ENCODE measurements around the gene SMOC1.
A peak's percentile ranks its signal among the peaks of the same experiment; 100 is the strongest.

SMOC1 gene

GRCh38 chr14:70050136-70050535, 170.9 kb downstream of the SMOC1 start:
- no peak for DNase-seq

GRCh38 chr14:70052990-70053389, 173.8 kb downstream of the SMOC1 start:
- peak; percentile 6 for DNase-seq

DNA sequence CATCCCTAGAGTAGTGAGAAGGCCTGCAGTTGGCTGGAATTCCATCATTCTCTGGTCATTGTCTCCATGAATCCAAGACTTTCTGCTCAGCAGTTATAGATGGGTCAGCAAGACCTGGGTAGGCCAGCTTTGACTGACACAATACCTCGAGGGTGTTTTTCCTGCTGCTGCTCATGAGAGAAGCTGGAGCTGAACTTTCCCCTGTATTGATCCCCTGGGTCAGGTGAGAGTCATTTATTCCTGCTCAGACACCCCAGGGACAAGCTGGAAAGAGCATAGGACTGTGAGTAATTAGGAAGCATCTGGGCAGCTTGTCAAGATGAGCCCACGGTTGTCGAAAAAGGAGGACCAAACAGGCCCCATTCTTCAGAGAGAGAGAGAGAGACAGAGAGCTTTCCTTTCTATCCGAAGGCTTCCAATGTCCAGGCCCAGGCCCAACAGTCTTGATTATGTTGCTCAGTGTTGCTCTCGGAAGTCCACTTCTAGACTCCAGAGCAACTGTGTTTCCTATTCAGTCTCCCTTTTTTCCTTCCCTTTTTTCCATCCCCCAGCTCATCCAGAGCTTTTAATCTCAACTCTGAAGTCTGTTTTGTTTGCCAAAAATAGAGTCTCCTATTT, 178.4 kb downstream of the SMOC1 start:
- no peak for DNase-seq

GRCh38 chr14:70059545-70059944, 180.3 kb downstream of the SMOC1 start:
- no peak for DNase-seq

DNA sequence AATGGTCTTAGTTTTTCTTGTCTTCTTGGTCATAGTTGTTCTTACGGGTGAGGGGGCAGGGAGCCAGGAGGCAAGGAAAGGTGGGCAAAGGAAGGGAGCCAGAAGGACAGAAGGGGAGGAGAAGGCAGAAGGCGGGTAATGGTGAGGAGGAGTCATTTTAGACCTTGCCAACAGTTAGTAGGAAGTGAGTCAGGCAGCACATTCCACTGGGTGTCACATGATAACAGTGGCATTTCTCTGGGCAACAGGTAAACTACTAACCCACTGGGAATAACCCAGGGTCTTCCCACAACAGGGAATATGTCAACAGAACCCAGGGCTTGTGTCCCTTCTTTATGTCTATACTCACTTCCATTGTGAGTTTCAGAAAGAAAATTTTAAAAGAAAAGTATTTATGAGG, 181.9 kb downstream of the SMOC1 start:
- DNase-seq, result no peak

GRCh38 chr14:70064136-70064865, 185.1 kb downstream of the SMOC1 start:
- DNase-seq, result no peak

GRCh38 chr14:70067810-70068209, 188.6 kb downstream of the SMOC1 start:
- no peak for DNase-seq

DNA sequence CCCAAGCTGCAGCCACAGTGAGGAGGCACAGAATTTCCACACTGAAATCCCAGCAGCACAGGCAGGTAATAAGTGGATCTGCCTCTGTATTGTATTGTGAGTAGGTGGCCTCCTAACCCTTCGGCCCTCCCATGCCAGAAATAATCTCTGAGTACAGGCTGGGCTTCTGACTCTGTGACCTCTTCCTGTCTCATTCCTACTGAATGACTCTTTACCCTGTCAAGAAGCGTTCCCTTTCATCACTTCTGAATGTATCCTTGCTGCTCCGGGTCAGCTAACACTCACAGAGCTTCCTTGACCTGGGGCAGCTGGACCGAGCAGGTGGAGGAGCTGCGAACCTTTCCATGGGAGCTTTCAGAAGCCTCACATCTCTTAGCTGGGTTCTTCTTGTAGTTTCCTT, 190.0 kb downstream of the SMOC1 start:
- DNase-seq, result no peak

DNA sequence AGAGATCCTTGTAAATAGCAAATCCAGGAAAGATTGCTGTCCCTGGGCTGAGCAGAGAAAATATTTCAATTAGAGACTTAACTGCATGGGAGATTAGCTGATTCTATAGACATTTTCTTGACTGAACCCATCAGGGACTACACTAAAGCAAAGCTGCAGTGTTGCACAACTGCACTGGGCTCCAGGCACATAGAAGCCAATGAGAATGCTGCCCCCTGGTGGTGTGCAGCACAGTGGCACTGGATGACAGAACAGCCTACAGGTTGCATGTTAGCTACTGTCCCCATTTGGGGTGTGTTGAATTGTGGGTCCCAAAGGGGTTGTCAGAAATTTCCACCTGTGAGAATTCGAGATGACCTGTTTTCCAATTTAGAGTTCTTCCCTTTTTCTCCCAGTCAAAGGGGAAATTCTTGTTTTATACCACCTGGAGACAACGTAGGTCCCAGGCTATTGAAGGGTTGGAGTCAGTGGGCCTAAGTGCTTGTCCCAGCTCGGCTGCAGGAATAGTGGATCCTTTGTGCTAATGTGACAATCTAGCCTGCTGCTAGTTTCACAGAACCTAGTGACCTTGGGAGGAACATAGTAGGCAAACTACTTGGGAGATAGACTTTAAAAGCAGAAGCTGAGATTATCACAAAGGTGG, 194.8 kb downstream of the SMOC1 start:
- no peak for DNase-seq

GRCh38 chr14:70077005-70077404, 197.8 kb downstream of the SMOC1 start:
- DNase-seq, result no peak

- DNase-seq, result no peak
Observed at GRCh38 chr14:70077720-70078119, 198.5 kb downstream of the SMOC1 start.

- no peak for DNase-seq
Observed at GRCh38 chr14:70078329-70078728, 199.1 kb downstream of the SMOC1 start.

DNA sequence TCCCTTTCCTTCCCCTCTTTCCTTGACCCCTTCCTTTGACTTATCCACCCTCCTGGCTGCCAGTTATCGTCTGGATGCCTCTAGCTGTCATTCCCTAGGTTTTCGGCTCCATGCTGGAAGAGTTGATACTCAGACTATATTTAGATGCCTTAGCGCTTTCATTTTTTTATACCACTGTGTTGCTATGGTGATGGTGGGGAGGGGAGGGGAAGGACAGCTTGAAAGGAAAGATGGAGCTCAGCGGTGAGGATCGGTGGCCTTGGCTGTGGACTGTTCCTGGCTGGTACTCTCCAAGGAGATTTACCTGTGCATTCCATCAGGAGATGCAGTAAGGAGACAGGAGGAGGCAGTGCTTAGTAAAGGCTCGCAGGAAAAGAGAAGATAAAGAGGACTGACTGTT, 200.9 kb downstream of the SMOC1 start:
- DNase-seq, result no peak

Measured in activated gamma-delta T cell treated with Interleukin-2 at 50 U/mL for 16 hours (primary cell).